CD4-positive, alpha-beta T cell treated with Interleukin-15 for 4 hours (primary cell): ENCODE measurements around the gene OOSP4B.
"Not testable (repeated sequence)": the region's sequence is repeated elsewhere in the genome, so short reads cannot be mapped to it uniquely, and the experiment has no call there.

Source experiments
- DNase-seq: peaks from one replicate; pipeline ENCODE4 v3.0.0-alpha.2; 2020; ENCODE audit warnings: low spot score

Gene OOSP4B

GRCh38 chr11:60059521-60060240 lies 42.7 kb downstream of the OOSP4B start:
- no peak for DNase-seq

GRCh38 chr11:60064111-60064510 lies 47.1 kb downstream of the OOSP4B start:
- DNase-seq = no peak

- no peak for DNase-seq
These were observed 48.8 kb downstream of the OOSP4B start for GRCh38 chr11:60065801-60066200.

GRCh38 chr11:60069450-60069849 lies 52.5 kb downstream of the OOSP4B start:
- no peak for DNase-seq

GRCh38 chr11:60071644-60072043 lies 54.7 kb downstream of the OOSP4B start:
- DNase-seq = not testable (repeated sequence)

GRCh38 chr11:60077216-60077817 lies 60.3 kb downstream of the OOSP4B start:
- DNase-seq = no peak

GRCh38 chr11:60077981-60078380 lies 61.0 kb downstream of the OOSP4B start:
- no peak for DNase-seq

GRCh38 chr11:60078745-60079144 lies 61.8 kb downstream of the OOSP4B start:
- DNase-seq = no peak

GRCh38 chr11:60080535-60080934 lies 63.6 kb downstream of the OOSP4B start:
- no peak for DNase-seq
